Endometrium (tissue), 2 donors: ENCODE data around the gene SPART.
A peak's percentile ranks its signal among the peaks of the same experiment; 100 is the strongest.
"Not testable (repeated sequence)": the region's sequence is repeated elsewhere in the genome, so short reads cannot be mapped to it uniquely, and the experiment has no call there.

Experiments
- FAIRE-seq: peaks from 2 replicates; lab custom pipeline; 2012; peaks lifted over from hg19 to GRCh38; lab: Jason Lieb, UNC
- donor health status: control.
- donor health status: control.

SPART gene

DNA sequence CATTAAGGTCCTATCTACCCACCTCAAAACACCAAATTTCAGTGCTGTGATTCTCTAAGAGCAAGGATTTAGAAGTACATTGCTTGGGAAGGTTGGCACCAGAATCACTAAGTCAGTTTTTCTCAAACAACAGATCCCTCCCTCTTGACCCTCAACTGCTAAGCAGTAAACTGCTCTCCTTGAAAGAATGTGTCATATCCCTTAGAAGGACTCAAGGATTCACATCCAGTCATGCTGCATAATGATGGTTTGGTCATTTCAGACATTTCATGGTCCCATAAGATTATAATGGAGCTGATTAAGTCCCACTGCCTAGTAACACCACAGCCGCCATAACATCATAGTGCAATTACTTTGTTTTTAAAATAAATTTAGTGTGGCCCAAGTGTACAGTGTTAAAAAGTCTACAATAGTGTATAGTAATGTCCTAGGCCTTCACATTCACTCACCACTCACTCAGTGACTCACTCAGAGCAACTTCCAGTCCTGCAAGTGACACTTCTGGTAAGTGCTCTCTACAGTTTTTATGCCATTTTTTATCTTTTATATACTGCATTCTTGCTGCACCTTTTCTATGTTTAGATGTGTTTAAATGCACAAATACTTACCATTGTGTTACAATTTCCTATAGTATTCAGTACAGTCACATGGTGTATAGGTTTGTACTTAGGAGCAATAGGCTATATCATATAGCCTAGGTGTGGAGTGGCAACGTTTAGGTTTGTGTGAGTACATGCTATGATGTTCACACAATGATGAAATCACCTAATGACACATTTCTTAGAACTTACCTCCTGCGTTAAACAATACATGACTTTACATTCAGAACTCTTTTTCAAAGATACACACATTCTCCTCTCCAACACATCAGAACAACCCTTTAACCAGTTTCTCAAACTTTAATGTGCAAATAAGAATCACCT is 32.9 kb downstream of the SPART start:
- FAIRE-seq: no peak

DNA sequence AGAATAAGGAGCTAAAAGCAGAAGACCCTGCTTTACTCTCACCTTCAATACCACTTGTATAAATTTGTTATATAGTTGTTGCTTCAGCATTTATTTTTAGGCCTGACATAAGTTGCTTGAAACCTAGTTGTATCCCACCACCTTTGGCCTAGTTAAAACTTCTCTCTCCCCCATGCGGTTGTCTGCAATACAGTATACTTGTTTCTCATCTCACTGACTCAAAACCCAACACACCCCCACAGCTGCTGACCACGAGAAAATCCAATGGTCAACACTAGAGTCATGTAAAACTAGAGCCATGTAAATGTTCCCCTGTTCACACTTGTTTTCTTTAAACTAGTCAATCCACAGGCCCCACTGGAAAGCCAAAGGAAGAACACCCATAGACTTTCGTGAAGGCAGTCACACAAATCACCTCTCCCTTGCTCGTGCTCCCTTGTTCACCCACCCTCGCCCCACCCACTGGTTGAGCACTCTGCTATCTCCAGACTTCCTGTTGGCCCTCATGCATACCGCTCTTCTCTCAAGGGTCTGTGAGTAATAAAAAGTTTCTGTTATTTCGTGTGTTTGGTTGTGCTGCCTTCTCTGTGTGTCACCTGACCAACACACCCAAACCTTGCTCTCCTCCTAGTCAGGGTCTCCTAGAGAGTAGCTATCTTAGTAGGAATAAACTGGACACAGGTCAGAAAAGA is 35.6 kb downstream of the SPART start:
- no peak for FAIRE-seq

DNA sequence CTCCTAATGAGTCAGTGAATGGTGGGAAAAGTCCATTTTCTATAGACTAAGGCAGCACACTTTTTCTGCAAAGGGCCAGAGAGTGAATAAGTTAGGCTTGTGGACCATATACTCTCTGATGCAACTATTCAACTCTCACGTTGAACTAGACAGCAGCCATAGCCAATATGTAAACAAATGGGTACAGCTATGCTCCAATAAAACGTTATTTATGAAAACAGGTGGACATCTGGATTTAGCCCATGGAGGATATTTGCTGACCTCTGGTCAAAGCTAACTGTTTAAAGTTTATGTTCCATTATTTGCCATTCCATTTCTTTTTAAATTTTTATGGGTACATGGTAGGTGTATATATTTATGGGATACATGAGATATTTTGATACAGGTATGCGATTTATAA is 43.9 kb downstream of the SPART start:
- FAIRE-seq: no peak

DNA sequence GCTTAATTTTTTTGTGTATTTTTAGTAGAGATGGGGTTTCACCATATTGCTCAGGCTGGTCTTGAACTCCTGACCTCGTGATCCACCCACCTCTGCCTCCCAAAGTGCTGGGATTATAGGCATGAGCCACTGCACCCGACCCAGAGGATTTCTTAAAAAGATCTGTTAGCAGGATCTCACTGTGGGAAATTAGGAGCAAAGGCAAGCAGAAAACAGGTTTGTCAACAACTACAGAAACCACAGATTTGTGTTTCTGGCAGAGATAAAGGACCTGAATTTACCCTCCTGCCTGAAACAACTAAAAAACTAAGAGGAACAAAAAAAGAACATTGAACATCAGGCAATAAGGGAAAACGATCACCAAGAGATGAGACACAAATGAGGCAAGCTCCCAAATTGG is 46.7 kb downstream of the SPART start:
- FAIRE-seq: not testable (repeated sequence)

DNA sequence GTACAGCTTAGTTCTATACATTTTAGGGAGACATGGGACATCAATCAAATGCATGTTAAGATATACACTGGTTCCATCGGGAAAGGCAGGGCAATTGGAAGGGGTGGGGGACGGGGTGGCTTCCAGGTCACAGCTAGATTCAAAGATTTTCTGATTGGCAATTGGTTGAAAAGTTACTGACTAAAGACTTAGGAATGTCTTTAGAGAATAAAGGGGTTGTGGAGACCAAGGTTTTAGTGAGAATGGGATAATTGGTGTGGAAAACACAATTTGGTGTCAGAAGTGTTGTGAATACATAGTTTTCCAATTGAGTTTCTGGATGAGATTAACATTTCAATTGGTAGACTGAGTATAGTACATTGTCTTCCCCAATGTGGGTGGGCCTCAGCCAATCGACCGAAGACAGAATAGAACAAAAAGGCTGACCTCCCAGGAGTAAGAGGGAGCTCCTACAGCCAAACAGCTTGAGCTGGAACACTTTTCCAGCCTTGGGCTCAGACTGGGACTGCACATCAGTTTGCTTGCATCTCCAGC is 47.6 kb downstream of the SPART start:
- FAIRE-seq: no peak

DNA sequence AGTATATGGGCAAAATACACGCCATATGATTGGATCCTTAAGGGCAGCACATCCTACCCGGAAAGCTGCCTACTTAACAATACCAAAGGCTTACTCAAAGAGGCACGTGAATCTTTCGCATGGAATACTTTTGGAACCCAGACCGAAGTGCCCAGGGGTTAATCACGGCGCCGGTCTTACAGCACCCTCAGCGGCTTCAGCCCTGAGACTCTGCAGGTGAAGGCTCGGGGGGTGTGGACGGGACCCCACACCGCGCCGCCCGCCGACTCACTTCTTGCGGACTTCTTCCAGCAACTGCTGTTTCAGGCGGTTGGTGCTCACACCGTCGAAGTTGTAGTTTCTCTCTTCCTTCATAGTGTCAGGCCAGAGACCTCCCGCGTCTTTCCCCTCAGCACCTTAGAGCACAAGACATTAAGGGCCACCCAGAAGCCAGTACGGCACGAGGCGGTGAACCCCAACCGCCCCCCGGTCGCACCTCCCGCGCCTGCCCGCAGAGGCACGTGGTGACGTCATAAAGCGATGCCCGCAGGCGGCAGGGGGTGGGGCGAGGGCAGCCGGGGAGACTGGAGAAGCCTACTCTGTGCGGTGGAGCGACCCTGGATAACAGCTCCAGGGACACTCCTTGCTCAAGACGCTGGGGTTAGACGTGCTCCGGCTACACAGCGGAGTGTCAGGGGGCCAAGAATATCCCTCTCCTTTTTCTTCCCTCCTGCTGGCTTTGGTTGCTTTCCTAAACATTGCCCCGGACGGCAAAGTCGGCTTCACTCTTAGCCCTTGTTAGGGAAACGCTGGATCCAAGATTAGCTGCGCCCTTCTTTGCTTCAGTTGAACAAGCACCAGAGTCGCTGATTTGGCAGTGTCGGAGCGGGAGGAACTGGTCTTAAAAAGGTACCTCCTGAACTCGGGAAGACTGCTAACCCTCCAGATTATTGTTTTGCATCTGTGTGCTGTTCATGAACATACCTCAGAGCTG is 48.5 kb downstream of the SPART start, which contains the start of gene CCDC169:
CCDC169 (minus strand) TSS at position 449 of the 973 bp plus-strand sequence; CDS start at position 354, 95 bp downstream.
- no peak for FAIRE-seq

- FAIRE-seq: no peak
These were observed 52.1 kb downstream of the SPART start for GRCh38 chr13:36294096-36294495.

GRCh38 chr13:36293497-36293896 is 52.7 kb downstream of the SPART start:
- FAIRE-seq: no peak

DNA sequence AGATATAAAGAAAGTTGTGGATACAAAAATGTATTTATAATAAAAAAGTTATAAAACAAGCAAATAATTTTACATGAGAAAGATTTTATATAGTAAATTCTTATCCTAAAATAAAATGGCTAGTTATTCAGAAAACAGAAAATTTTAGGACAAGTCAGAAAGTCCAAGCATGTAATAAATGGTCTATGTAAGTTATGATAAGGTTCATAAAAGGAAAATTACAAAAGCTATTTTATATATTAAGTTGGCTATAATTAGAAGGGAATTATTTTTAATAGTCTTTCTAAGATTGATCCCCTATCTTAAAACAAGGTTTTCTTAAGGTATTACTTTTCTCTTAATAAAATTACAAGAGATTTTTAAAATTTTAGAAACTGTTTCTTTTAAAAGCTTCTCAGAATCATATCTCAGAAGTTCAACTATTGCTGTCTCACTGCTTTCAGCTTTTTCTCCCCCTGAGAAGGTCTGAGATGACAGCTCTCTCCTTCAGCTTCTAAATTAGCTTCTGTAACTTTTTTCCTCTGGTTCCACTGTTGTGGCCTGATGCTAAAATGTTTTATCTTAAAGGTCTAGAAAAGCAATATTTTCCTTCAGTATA is 57.3 kb downstream of the SPART start:
- FAIRE-seq: no peak

DNA sequence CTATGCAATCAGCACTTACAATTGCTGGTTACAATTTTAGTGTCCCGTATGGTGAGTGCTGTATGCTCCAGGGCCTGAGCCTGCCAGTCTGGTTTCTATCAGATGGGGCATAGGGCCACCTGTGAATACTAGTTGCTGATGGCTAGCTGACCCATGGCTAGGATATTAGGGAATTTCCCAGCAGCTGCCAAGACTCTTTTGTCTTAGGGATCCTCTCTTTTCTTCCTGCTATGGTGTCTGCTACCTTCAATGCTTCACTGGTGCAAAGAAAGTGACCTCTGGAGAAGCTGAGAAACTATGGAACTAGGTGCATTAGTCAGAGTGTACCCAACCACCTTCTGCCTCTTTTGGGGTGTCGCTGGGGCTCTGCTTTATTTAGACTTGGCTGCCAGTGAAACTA is 60.2 kb downstream of the SPART start:
- FAIRE-seq: no peak

DNA sequence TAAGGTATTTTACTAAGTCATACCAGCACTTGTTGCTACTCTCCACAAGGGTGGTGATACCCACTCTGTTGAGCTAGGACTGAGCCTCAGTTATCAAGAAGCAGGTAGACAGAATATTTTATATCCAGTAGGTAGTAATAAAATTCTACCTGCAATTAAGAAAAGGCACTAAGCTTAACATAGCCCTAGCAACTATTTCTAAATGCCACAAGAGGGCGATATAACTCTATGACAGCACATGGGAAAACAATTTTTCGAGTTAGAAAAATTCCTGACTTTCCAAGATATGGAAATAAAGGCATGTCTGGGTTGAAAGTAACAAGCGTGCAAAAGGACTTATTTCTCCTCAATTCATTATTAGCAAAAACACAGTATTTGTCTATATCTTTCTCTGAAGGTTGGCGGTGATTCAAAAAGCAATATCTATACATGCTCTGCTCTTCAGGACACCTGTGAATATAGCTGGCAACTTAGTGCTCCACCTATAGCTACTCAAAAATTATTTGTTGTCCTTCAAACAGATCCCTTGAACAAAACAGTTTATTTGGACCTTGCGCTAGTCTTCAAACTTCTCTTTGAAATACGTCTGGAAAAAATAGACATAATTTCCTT is 63.3 kb downstream of the SPART start:
- peak; percentile 71 for FAIRE-seq

GRCh38 chr13:36275190-36276002 is 70.8 kb downstream of the SPART start:
- FAIRE-seq: no peak

DNA sequence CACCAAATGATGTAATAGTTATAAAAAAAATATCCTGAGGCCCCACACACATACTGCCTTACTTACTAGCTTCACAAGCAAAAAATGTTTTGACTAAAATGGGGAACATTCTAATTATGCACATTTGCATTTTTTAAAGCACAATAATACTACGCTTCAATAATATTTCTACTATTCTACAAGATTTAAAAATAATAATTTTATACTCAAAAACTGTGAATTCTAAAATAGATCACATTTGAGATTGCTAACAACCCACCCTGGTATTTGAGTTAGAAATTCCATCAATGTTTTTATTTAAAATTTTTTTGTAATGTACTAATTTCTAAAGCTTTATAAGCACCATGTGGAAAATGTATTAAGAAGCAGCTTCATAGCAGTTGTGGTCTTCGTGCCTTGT is 72.8 kb downstream of the SPART start:
- no peak for FAIRE-seq

- no peak for FAIRE-seq
These were observed 84.2 kb downstream of the SPART start for GRCh38 chr13:36261976-36262375.

DNA sequence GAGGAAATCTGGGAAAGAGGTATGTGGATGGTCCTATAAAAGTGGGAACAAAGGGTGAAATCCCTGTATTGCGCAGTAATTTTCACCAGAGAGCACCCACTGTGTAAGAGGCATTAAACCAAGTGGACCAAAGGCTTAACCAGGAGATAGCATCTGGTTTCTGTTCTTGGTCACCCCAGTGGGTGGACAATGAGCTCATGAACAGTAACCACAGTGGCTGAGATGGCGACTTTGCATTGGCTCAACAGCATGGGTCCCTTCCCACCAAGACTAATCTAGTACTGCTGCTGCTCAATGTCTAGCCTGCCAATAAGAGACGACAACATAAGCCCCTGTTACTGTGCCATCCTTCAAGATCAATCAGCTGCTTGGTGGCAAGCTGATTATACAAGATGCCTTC is 85.2 kb downstream of the SPART start:
- FAIRE-seq: no peak

- FAIRE-seq: no peak
These were observed 86.6 kb downstream of the SPART start for GRCh38 chr13:36259361-36260137.

GRCh38 chr13:36258831-36259230 is 87.4 kb downstream of the SPART start:
- no peak for FAIRE-seq
